H1 (cell line): ENCODE measurements around the gene CREB3L1. TPM values are rescaled to one million over a fixed set of nuclear protein-coding genes. Genes with fewer than 3 reads are reported as not detected.

Experiments used
- GTF2F1 ChIP-seq: IDR thresholded peaks from 2 replicates; pipeline ENCODE4 v1.6.1; 2012; ENCODE audit warnings: low read depth, low read length, improper control_type of control experiment, borderline replicate concordance
- HDAC2 ChIP-seq, 2 experiments: fragments of 300-600 bp in 1 of 2; sonication (generic) in 1 of 2; IDR thresholded peaks; 2 replicates each; pipeline ENCODE4 v1.6.1; 2011 to 2012; ENCODE audit warnings: low read depth in 2 of 2, low read length in 2 of 2, mild to moderate bottlenecking in 2 of 2, moderate library complexity in 2 of 2, borderline replicate concordance in 1 of 2, inconsistent platforms in 1 of 2
- NANOG ChIP-seq: IDR thresholded peaks from 2 replicates; pipeline ENCODE4 v1.6.1; 2011; ENCODE audit warnings: low read length, low read depth, mild to moderate bottlenecking, inconsistent platforms; ENCODE audit not compliant: insufficient read depth, poor library complexity, severe bottlenecking
- SP4 ChIP-seq: IDR thresholded peaks from 2 replicates; pipeline ENCODE4 v1.6.1; 2012; ENCODE audit warnings: low read length, inconsistent platforms
- SUZ12 ChIP-seq: fragments of 200-600 bp; sonication (generic); IDR thresholded peaks from 2 replicates; pipeline ENCODE4 v1.6.1; 2012; ENCODE audit warnings: mild to moderate bottlenecking, inconsistent platforms, low read length, moderate library complexity, mixed read lengths
- TAF7 ChIP-seq: optimal IDR thresholded peaks from 2 replicates; pipeline ENCODE3; 2011; ENCODE audit warnings: low read depth, mild to moderate bottlenecking, inconsistent platforms, low read length, moderate library complexity, borderline replicate concordance
- YY1 ChIP-seq: IDR thresholded peaks from 2 replicates; pipeline ENCODE4 v1.6.1; 2011; ENCODE audit warnings: low read depth, mild to moderate bottlenecking, low read length
- ZNF274 ChIP-seq: IDR thresholded peaks from 2 replicates; pipeline ENCODE4 v1.7.0; 2012; ENCODE audit warnings: low read length, borderline replicate concordance; ENCODE audit errors: extremely low read depth
- polyA plus RNA-seq, 7 experiments: library from polyadenylated mRNA; depleted of rRNA in 3 of 7; stranded (reverse) in 5 of 7; unstranded in 2 of 7; fragments of >200 nt in 5 of 7; fragments of 200-250 nt in 2 of 7; gene quantifications; 1 replicate in 5 of 7; 2 replicates in 1 of 7; 4 replicates in 1 of 7; pipeline versions ENCODE4 v1.2.1 to v1.2.3, GENCODE V29; 2011 to 2013; ENCODE audit warnings: missing spikeins in 2 of 7, mixed read lengths in 2 of 7
- total RNA-seq: library from RNA; stranded (reverse); fragmentation: NEBNext Ultra II Directional; extraction: Animal tissue kit (Norgen Biotek cat#: 25700); gene quantifications from 2 replicates; pipeline ENCODE4 v1.2.1, GENCODE V29; 2021
- TF ChIP-seq, protein P1 (sequence below): IDR thresholded peaks from 2 replicates; pipeline ENCODE4 v1.6.1; 2011; ENCODE audit warnings: low read depth, mild to moderate bottlenecking, low read length; ENCODE audit not compliant: insufficient read depth
- TF ChIP-seq, protein P2 (sequence below), 3 experiments: IDR thresholded peaks; 1 replicate in 2 of 3; 2 replicates in 1 of 3; pipeline versions ENCODE4 v1.5.1 to v1.6.1; 2011; ENCODE audit warnings: low read length in 3 of 3, mild to moderate bottlenecking in 3 of 3, inconsistent platforms in 2 of 3, low read depth in 1 of 3, moderate library complexity in 1 of 3; ENCODE audit not compliant: insufficient read depth in 1 of 3; ENCODE audit errors: control extremely low read depth in 1 of 3
- TF ChIP-seq, protein P3 (sequence below): IDR thresholded peaks from 2 replicates; pipeline ENCODE4 v1.6.1; 2012; ENCODE audit warnings: low read length, inconsistent platforms

CREB3L1 gene
- total and polyA plus RNA-seq, 2 of the 8 experiments (the other 6 are each of a cell fraction or from before 2014, with no cell fraction given): 4.1 to 12.7 TPM

DNA sequence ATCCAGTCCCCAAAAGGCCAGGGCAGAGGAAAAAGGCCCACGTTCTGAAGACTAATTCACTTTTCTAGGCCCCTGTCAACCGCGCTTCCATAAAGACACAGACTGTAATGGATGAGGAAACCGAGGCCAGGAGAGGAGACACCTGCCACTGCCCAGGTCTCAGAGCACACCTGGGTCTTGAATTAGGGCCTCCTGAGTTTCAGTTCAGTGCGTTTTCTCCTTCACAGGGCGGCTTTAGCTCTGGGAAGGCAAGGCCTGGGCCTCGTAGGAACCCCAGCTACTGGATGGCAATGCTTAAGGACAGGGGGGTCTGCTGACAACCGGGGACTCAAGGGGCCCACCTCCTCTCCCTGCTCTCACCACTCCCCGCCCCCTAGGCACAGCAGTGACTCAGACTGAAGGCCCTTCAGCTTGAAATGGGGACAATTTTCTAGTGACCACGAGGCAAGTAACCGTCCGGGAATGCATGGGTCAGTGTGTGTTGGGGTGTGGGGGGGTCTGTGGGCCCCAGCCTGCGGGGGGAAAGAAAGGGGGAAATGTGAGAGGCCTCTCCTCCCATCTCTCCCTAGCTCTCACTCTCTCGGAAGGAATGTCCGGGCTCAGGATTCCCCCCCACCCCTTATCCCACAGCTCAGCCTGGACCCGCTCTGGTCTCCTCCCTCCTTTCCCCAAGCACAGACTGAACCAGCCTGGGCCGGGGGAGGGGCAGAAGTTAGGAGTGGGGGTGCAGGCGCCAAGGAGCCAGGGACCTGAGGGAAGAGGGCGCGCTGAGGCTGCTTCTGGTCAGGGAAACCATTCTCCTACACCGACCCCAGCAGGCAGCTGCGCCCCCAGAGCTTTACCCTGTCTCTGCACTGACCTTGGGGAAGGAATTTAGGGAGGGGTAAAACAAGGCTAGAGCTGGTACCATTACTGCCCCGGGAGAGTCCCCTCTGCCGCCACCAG, 17.2 kb downstream of the CREB3L1 start (continued):
- TF ChIP-seq, protein P1, sequence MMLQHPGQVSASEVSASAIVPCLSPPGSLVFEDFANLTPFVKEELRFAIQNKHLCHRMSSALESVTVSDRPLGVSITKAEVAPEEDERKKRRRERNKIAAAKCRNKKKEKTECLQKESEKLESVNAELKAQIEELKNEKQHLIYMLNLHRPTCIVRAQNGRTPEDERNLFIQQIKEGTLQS: no peak
- no peak for TF ChIP-seq GTF2F1
- TF ChIP-seq HDAC2 (IDR thresholded peaks at IDR 0.05; ENCODE audit: borderline replicate concordance in 1 of 2, low read depth in 2 of 2, low read length in 2 of 2): no peak
- no peak for TF ChIP-seq ZNF274
- no peak for TF ChIP-seq SP4
- no peak for TF ChIP-seq SUZ12
- TF ChIP-seq, protein P2, sequence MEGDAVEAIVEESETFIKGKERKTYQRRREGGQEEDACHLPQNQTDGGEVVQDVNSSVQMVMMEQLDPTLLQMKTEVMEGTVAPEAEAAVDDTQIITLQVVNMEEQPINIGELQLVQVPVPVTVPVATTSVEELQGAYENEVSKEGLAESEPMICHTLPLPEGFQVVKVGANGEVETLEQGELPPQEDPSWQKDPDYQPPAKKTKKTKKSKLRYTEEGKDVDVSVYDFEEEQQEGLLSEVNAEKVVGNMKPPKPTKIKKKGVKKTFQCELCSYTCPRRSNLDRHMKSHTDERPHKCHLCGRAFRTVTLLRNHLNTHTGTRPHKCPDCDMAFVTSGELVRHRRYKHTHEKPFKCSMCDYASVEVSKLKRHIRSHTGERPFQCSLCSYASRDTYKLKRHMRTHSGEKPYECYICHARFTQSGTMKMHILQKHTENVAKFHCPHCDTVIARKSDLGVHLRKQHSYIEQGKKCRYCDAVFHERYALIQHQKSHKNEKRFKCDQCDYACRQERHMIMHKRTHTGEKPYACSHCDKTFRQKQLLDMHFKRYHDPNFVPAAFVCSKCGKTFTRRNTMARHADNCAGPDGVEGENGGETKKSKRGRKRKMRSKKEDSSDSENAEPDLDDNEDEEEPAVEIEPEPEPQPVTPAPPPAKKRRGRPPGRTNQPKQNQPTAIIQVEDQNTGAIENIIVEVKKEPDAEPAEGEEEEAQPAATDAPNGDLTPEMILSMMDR (IDR thresholded peaks at IDR 0.05; ENCODE audit: control extremely low read depth in 1 of 3, insufficient read depth in 1 of 3, low read depth in 1 of 3, low read length in 3 of 3): peak; percentile 12 to 20 (median 16); a peak in 3 of 4 replicates
- peak; percentile 66 for TF ChIP-seq TAF7
- TF ChIP-seq NANOG: no peak
- TF ChIP-seq, protein P3, sequence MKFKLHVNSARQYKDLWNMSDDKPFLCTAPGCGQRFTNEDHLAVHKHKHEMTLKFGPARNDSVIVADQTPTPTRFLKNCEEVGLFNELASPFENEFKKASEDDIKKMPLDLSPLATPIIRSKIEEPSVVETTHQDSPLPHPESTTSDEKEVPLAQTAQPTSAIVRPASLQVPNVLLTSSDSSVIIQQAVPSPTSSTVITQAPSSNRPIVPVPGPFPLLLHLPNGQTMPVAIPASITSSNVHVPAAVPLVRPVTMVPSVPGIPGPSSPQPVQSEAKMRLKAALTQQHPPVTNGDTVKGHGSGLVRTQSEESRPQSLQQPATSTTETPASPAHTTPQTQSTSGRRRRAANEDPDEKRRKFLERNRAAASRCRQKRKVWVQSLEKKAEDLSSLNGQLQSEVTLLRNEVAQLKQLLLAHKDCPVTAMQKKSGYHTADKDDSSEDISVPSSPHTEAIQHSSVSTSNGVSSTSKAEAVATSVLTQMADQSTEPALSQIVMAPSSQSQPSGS: no peak
- 0 out of 2 replicates have a peak, but pooled peaks have one; percentile 18 for TF ChIP-seq YY1
- TF ChIP-seq, all 59 proteins: peak for 10
